ENCODE data around the gene RAMP3.
"Not testable (repeated sequence)": the region's sequence is repeated elsewhere in the genome, so short reads cannot be mapped to it uniquely, and the experiment has no call there.

The RAMP3 gene

GRCh38 chr7:45157653-45158401 is at the start of gene RAMP3:
TSS of gene RAMP3 (plus strand) at chr7:45157791. CDS start at chr7:45157829, 38 bp downstream.
- DNase-seq = no peak

GRCh38 chr7:45108863-45109262 is 48.7 kb upstream of the RAMP3 start:
- DNase-seq = no peak

DNA sequence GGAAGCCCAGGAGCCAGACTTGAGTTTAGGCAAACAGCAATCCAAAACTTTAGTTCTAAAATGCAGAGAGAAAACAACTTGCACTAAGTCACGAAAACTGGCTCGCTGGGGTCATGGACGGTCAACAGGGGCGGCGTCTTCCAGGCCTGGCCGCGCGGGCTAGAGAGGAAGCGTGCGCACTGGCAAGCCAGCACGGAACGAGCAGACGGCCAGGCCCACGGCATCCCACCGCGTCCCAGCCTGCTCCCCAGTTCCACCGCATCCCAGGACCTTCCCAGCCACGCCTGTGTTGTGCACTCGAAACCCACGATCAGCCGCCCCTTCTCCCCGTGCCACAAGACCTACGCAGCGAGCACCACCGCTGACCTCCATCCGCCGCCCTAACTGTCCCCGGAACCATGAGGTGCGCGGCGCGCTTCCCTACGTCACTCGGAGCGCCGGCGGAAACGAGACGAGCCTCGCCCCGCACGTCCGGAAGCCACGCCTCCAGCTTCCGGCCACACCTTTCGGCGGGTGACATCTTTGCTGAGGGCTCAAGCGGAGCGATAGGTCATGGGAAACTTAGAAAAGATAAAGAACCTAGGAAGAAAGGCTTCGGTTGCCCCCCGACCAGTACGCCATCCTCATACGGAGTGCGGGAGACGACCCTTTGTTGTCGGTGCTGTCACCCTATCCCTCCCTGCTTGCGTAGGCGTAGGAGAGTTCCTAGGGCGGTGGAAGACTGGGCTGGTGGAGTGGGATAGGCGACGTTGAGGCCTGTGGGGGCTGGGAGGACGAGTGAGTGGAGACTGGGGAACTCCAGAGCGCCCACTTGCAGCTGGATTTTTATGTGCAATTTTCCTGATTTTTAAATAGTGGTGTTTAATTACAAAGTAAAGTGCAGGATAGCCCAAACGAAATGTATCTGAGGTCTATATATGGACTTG is 46.0 kb upstream of the RAMP3 start, which contains the start of gene TBRG4:
Gene TBRG4, minus strand, starts transcription at position 400 of the 926 bp plus-strand sequence. CDS start 2,460 bp downstream, outside the sequence.
- DNase-seq = peak; percentile 90

DNA sequence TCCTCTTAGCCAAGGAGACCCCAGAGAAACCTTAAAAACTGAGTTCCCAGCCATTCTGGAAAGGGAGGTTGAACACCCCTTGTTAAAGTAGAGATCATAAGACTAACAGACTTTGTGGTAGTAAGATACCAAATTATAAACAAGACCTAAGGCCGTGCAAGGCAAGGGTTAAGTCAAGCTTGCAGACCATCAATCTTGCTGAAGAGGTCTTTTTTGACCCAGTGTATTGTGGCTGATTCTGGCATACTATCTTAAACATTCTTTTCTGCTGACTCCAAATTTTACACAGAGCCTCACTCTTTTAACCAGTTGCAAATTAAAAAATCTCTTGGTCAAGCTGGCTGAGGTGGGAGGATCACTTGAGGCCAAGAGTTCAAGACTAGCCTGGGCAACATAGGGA is 44.9 kb upstream of the RAMP3 start:
- no peak for DNase-seq

- DNase-seq = not testable (repeated sequence)
Observed at GRCh38 chr7:45114257-45114656, 43.3 kb upstream of the RAMP3 start.

GRCh38 chr7:45114926-45115325 is 42.7 kb upstream of the RAMP3 start:
- DNase-seq = no peak

DNA sequence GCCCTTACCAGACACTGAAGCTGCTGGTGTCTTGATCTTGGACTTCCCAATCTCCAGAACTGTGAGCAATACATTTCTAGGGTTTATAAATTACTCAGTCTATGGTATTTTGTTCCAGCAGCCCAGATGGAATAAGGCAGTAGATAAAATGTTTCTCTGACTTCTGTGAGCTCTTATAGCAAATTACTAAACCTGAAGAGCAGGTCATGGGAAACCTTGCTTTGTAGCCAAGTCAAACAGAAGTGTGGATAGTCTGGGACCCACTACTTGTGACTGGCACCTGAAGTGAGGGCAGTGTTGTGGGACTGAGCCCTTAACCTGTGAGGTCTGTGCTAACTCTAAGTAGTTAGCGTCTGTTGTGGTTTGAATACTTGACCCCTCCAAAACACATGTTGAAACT is 41.5 kb upstream of the RAMP3 start:
- DNase-seq = no peak

GRCh38 chr7:45117582-45117981 is 40.0 kb upstream of the RAMP3 start:
- no peak for DNase-seq

GRCh38 chr7:45118292-45118691 is 39.3 kb upstream of the RAMP3 start:
- DNase-seq = no peak

DNA sequence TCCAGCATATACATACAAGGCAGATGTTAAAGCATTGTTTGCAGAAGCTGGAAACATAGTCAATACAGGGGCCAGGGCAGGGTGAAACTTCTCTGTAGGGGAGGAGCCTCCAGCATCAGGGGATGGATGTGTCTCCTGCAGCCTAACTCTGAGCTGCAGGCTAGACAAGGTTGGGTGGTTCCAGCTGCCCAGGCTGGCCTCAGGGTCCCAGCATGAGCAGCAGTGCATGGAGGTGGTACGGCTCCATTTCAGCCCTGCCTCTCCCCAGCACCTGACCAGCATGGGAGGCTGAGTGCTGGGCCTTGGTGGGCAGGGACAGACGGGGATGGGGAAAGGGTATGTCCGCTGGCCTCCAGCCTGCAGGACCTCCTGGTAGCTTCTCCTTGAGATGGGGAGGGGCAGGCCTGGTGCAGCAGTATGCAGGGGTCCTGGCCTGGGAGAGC is 38.7 kb upstream of the RAMP3 start:
- no peak for DNase-seq

DNA sequence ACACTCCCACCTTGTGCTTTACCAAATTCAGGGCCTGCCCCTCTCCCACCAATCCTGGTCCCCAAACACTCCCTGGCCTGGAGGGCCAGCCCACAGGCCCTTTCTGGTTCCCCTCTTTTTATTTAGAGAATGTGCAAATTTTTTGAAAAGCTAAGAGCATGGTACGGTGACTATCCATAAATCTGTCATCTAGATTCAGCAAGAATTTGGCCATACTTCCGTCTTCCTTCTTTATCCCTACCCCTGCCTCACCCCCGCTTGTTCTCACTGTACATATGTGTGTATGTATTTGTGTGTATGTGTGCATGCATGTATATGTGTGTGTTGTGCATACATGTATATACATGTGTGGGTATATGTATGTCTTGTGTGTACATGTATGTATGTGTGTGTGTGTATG is 38.0 kb upstream of the RAMP3 start:
- DNase-seq = no peak

DNA sequence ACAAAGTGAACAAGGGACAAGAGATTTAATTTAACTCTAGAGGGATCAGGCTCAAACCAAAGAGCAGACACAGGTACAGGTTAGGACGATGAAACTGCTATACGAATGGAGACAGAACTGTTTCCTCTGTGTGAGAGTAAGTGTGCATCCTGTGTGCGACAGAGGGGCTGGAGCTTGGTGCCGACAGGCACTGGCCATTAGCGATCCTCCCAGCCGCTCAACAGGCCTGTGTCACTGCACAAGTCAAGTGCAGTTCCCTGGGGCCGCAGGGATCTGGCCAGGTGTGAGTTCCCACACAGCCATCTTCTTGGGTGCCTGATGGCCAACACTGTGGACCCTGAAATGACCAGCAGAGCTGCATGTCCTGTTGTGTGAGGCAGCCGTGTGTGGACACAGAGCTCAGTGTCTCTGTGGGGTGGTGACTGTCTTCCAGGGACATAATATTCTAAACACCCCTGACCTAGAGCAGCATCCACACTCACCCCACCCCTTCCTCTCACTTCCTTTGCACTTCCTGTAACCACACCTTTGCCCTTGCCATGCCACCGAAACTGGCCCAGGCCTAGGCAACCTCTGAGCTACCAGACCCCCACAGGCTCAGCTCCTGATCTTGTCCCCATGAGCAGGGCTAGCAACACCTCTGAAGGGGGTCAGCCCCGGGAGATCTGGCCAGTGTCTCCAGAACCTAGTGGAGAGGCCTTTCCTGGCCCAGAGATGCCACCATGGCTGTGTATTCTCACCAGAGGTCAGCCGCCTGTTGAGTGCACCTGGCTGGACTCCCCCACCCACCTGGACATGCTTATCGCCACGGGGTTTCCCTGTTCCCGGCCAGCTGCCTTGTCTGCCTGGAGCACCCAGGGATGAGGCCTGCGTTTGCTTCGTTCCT is 34.4 kb upstream of the RAMP3 start:
- DNase-seq = no peak

DNA sequence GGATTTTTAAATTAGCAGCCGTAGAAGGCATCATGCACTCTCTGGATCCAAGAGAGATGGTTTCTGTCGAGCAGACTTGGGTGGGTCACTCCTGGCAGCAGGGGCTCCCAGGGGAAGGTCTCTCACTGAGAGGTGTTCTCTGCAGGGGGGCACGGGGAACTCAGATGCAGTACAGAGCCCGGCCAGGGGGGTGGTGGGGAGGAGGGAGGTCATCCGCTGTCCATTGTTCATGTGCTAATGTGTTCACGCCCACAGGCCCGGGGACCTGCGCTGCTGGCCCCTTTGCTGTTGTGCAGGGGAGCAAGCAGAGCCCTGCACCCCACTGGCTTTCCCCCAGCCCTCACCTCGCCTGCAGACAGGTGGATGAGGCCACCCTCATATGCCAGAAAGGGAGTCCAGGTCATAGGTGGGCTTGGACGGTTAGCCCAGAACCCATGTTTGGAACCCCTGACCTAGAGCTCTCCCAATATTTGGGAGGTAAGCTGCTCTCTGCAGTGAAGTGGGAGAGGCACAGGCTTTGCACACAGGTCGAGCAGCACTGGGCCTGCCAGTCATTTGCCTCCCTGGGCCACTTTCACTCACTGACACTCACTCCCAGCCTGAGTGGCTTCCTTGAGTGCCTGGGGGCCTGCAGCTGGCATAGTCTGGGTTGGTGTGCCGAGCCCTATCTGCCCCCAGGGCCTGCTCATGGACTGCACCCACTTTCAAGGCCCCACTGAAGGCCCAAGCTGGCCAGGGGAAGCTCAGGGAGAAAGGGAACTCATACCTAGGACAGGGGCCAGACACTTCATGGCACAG is 33.5 kb upstream of the RAMP3 start:
- no peak for DNase-seq

- DNase-seq = no peak
Observed at GRCh38 chr7:45125193-45125904, 32.2 kb upstream of the RAMP3 start.

DNA sequence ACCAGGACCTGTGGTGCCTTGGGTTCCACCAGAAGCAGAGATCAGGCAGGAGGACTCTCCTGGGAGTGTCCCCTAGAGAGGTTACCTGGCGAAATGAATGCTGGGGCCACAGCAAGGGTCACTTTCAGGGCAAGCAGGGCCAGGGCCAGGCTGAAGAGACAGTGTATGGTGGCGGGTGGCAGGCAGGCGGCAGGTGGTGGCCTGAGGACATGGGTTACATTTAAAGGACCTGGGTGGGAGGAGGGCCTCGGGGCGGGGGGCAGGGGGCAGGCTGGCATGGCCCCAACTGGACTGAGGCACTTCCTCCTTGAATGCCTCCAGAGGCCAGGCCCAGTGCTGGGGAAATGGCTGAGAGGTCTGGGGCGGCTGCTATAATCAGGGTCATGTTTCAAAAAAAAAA is 31.4 kb upstream of the RAMP3 start:
- DNase-seq = no peak

GRCh38 chr7:45126920-45127319 is 30.7 kb upstream of the RAMP3 start:
- no peak for DNase-seq

DNA sequence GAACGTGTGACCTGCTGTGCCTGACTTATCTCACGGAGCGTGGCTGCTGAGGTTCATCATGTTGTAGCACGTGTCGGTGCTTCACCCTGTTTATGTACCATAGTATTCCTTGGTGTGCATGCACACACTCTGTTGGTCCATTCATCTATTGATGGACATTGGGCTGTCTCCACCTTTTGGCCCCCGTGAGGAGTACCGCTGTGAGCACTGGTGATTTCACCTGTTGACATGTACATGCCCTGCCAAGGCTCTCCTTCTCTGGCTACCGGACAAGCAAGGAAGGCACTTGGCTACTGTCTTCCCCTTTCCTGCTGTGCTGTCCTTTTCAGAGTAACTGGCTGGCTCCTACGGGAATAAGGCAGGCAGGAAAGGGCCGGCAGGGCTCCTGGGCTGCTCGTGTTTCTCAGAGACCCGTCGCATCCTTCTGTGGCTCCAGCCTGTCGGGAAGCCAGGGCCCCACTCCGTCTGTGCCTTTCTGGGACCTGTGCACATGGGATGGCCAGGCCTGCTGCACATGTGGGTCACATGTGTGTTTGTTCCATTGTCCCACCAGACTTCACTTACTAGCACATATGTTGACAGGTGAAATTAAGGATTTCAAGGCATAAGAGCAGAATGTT is 28.3 kb upstream of the RAMP3 start:
- DNase-seq = no peak

- DNase-seq = no peak
Observed at GRCh38 chr7:45129906-45130305, 27.7 kb upstream of the RAMP3 start.

DNA sequence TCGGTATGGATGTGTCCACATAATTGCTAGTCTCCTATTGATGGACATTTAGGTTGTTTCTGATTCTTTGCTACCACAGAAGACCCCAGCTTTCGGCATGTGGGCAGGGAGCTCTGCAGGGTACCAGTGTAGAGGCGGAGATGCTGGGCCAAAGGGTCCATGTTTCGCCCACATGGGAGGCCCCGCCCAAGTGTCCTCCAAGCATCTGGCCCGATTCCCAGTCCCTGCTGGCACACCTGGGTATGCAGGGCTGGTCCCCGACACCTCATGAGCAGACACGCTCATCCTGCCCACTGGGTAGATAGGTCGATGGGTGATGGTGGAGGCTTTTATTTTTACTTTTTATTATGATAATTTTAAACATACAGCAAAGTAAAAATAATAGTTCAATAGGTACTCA is 26.7 kb upstream of the RAMP3 start:
- DNase-seq = no peak

DNA sequence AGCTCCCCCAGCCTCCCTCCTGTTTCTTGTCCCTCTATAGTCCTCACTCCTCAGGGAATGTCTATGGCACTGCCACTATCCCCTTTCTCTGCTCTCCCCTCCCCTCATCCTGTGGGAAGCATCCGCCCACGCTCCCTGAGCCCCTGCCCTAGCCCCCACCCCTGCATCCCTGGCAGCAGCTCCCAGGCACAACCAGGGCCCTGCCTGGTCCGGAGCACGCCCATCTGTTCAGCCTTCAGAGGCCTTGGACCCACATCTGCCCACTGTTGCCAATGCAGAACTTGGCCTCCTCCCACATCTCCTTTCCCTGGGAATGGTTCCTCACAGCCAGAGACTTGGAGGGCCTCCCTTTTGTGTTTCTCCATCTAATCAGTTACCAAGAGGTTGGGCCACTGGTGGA is 25.7 kb upstream of the RAMP3 start:
- peak; percentile 6 for DNase-seq

All from NCI-H446 treated with DMSO at 0.1 percent for 48 hours (cell line).